ENCODE results near the gene SYNDIG1L.

SYNDIG1L gene

DNA sequence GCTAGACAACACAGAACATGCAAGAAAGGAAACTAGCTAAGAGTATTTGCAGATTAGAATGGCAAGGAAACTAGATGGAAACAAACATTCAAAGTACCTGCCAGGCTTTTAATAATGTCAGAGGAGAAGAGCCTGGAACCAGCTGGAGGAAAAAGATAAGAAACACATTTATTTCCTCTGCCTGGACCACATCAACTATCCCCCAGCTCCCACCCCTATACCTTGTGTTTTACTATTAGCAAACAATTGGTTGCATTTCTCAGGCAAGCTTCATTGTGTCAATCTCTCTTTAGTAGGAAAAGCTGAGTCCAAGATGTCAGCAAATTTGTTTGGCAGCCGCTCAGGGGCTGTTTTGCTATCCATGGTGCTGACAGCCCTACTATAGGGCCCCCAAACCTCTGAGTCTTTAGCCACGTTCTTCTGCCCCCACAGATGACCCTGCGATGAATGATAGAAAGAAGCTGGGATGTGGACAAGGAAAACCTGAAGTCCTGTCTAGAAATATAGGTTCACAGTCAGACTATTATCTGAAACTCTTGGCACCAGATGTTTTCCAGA, 11.6 kb upstream of the SYNDIG1L start:
- DNase-seq, result peak; percentile 18
- in situ Hi-C loops (cut with MboI; ENCODE audit: low pct_unique_long_range_greater_than_20kb, low sequenced_read_pairs), result no loop called here

DNA sequence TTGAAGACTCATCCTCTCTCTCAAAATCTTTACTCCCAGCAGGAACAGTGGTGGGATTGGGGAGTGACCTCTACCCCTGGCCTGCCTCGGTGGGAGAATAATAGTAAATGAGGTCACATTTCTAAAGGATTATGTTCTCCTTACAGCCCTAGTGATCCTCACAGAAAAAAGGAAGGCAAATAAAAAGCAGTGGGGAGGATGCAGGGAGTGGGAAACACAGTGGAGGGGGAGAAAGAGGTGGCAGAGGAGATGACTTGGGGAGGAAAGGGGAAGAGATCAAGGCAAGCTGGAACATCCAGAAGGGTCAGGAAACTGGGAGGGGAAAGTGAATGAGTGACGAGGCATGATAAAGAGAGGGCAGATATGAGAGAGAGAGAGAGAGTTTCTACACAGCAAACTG, 8.3 kb upstream of the SYNDIG1L start:
- in situ Hi-C loops (cut with MboI; ENCODE audit: low pct_unique_long_range_greater_than_20kb, low sequenced_read_pairs), result no loop called here
- no peak for DNase-seq

GRCh38 chr14:74429991-74430390, 4.0 kb upstream of the SYNDIG1L start:
- in situ Hi-C loops (cut with MboI; ENCODE audit: low pct_unique_long_range_greater_than_20kb, low sequenced_read_pairs), result no loop called here
- no peak for DNase-seq

DNA sequence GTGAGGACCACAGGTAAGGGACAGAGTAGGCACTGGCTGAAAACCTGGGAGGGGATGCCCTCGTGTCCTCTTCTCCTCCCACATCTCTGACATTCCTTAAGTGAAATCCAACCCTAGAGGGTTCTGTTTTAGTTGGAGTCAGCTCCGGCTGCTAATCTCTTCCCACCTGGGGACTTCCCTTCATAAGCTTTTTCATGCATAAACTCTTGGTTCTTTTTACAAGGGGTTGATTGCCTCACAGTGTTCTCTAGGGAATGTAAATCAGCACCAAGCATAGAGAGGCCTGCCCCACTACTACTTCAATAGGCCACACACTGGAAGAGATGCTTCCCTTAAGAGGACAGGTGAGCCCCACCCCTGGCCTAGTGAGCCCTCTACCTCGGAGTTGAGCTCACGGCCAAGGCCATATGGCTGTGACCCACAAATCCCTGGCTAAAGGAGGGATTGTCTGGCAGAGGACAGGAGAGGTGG, 3.2 kb upstream of the SYNDIG1L start:
- DNase-seq, result no peak
- in situ Hi-C loops (cut with MboI; ENCODE audit: low pct_unique_long_range_greater_than_20kb, low sequenced_read_pairs), result no loop called here

DNA sequence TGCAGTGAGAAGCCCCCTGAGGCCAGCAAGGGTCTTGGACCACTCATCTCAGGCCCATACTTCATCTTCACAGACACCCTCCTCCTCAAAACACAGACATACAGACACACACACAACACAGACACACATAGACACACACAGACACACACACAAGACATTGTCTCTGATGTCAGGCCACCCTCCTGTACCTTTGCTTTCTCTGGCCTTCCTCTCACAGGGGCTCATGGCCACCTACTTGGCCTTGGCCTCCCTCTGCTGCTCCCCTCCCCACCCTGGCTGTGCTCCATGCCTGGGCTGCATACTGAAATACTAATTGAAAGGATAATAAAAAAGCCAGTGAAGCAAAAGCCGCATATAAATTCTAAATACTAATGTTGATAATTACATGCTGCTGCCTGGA, 1.6 kb upstream of the SYNDIG1L start:
- DNase-seq, result no peak
- in situ Hi-C loops (cut with MboI; ENCODE audit: low pct_unique_long_range_greater_than_20kb, low sequenced_read_pairs), result no loop called here

DNA sequence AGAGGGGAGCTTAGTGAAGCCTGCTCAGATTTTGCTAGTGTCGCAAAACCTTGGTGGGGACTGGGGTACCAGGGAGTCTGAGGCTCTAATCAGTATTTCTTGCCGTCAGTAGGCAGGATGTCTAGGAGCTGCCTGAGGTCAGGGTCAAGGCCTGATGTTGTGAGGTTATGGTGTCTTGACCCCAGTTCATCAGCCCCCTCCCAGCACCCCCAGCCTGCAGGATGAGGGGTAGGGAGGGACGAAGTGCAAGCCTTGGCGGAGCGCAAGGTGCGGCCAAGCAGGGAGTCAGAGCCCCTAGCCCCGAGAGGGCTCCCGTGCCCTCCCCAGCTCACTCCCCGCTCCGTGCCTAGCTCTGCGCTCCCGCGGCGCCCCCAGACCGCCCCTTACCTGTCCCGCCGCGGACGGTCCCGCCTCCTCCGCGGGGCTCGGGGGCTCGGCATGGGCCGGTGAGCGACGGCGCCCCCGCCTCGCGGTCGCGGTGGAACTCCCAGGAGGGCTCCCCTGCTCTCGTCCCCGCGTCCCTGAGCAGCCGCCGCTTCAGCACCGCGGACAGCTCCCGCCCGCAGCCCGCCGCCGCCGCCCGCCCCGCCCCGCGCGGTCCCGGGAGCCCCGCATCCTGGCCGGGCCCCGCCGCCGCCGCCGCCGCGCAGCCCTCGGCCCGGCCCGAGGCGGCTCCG, 347 bp downstream of the SYNDIG1L start:
- DNase-seq, result peak; percentile 19
- in situ Hi-C loops (cut with MboI; ENCODE audit: low pct_unique_long_range_greater_than_20kb, low sequenced_read_pairs), result no loop called here

- DNase-seq, result no peak
- in situ Hi-C loops (cut with MboI; ENCODE audit: low pct_unique_long_range_greater_than_20kb, low sequenced_read_pairs), result no loop called here
Observed at GRCh38 chr14:74424606-74425005, 1.4 kb downstream of the SYNDIG1L start.

DNA sequence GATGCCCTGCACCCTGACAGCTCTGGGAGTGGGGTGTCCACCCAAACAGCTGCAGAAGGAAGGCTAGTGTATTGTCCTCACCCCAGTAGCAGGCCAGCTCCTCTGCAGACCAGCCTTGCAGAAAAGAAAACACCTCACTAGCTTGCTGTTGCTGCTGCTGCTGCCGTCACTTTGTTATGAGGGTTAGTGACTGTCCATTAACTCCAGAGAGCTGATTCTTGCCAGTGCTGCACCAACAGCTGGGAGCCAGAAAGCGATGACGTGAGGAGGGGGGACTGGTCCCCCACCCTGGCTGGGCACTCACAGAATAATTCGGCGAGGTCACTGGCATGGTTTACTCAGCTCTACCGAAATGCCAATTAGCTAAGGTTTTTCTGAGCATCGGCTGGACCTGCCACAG, 2.8 kb downstream of the SYNDIG1L start:
- in situ Hi-C loops (cut with MboI; ENCODE audit: low pct_unique_long_range_greater_than_20kb, low sequenced_read_pairs), result no loop called here
- no peak for DNase-seq

DNA sequence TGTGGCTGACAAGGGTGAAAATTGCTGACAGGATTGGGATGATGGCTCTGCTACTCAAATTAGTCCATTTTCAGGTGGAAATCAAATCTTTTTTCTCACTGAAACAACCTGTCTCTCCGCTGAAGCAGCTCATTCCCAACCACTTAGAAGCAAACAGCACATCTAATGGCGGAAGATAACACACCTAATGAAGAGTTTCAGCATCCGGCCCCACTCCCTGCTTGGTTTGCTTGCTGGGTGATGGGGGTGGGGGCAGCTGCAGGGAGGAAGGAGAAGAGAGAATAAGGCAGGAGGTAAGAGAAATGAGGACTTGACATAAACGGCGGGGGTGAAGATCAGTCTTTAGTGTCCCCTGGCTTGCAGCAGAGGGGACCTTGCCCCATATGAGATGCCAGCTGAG, 4.0 kb downstream of the SYNDIG1L start:
- no peak for DNase-seq
- in situ Hi-C loops (cut with MboI; ENCODE audit: low pct_unique_long_range_greater_than_20kb, low sequenced_read_pairs), result no loop called here

- in situ Hi-C loops (cut with MboI; ENCODE audit: low pct_unique_long_range_greater_than_20kb, low sequenced_read_pairs), result no loop called here
- DNase-seq, result no peak
Observed at GRCh38 chr14:74419086-74419485, 6.9 kb downstream of the SYNDIG1L start.

DNA sequence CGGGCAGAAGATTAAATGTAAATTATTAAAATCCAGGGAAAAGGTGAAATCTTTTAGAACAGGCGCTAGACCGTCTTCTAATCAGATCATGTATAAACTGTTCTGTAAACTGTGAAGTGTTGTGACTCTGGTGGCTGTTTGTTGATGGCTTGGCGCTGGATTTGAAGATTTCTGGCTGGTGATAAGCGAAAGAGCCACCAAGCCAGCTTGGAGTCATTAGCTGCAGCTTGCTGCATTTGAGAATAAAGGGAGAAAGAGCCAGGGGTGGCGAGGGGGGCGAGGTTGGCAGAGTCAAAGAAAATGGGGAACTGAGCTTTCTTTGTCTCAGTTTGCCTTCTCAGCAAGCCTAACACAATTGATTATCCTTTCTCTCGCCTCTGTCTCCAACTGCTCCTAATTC, 8.0 kb downstream of the SYNDIG1L start:
- DNase-seq, result no peak
- in situ Hi-C loops (cut with MboI; ENCODE audit: low pct_unique_long_range_greater_than_20kb, low sequenced_read_pairs), result no loop called here

- DNase-seq, result no peak
- in situ Hi-C loops (cut with MboI; ENCODE audit: low pct_unique_long_range_greater_than_20kb, low sequenced_read_pairs), result no loop called here
Observed at GRCh38 chr14:74417611-74418010, 8.4 kb downstream of the SYNDIG1L start.

GRCh38 chr14:74417201-74417600, 8.8 kb downstream of the SYNDIG1L start:
- in situ Hi-C loops (cut with MboI; ENCODE audit: low pct_unique_long_range_greater_than_20kb, low sequenced_read_pairs), result no loop called here
- DNase-seq, result no peak

- in situ Hi-C loops (cut with MboI; ENCODE audit: low pct_unique_long_range_greater_than_20kb, low sequenced_read_pairs), result no loop called here
- no peak for DNase-seq
Observed at GRCh38 chr14:74415115-74415437, 10.9 kb downstream of the SYNDIG1L start.

- DNase-seq, result no peak
- in situ Hi-C loops (cut with MboI; ENCODE audit: low pct_unique_long_range_greater_than_20kb, low sequenced_read_pairs), result no loop called here
Observed at GRCh38 chr14:74414403-74415114, 11.5 kb downstream of the SYNDIG1L start.

DNA sequence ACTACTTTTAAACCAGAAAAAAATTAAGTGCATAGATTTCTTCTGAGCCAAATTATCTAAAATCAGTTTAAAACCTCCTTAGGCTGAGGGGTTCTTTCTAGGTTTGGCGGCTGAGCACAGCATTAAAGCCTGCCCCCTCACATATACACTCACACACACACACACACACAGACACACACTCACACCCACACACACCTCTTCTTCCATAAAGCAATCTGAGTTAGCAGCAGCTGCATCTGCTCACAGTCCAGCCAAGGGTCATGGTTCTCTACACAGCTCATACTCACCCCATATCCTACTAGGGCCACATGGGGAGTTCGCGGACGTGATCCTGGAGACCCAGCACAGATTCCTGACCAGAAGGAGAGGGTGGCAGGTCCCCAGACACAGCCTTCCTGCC, 12.4 kb downstream of the SYNDIG1L start:
- DNase-seq, result no peak
- in situ Hi-C loops (cut with MboI; ENCODE audit: low pct_unique_long_range_greater_than_20kb, low sequenced_read_pairs), result no loop called here

- DNase-seq, result no peak
- in situ Hi-C loops (cut with MboI; ENCODE audit: low pct_unique_long_range_greater_than_20kb, low sequenced_read_pairs), result no loop called here
Observed at GRCh38 chr14:74412753-74413152, 13.3 kb downstream of the SYNDIG1L start.

- in situ Hi-C loops (cut with MboI; ENCODE audit: low pct_unique_long_range_greater_than_20kb, low sequenced_read_pairs), result no loop called here
- no peak for DNase-seq
Observed at GRCh38 chr14:74411671-74412070, 14.3 kb downstream of the SYNDIG1L start.

- no peak for DNase-seq
- in situ Hi-C loops (cut with MboI; ENCODE audit: low pct_unique_long_range_greater_than_20kb, low sequenced_read_pairs), result no loop called here
Observed at GRCh38 chr14:74409441-74409840, 16.6 kb downstream of the SYNDIG1L start.

DNA sequence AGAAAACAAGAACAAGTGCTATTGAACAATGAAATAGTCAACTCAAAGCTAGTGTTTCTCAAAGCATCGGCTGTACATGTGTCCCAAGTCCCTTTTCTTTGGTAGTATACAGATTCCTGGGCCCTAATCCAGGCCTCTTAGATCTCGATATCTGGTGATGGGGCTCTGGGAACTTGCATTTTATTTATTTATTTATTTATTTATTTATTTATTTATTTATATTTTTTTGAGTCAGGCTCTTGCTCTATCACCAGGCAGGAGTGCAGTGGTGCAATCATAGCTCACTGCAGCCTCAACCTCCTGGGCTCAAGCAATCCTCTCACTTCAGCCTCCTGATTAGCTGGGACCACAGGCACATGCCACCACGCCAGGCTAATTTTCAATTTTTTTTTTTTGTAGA, 17.1 kb downstream of the SYNDIG1L start:
- in situ Hi-C loops (cut with MboI; ENCODE audit: low pct_unique_long_range_greater_than_20kb, low sequenced_read_pairs), result no loop called here
- DNase-seq, result no peak

GRCh38 chr14:74407801-74408154, 18.2 kb downstream of the SYNDIG1L start:
- DNase-seq, result no peak

More at GRCh38 chr14:74407801-74408154, 18.2 kb downstream of the SYNDIG1L start:
- in situ Hi-C loops (cut with MboI; ENCODE audit: low pct_unique_long_range_greater_than_20kb, low sequenced_read_pairs), result no loop called here
